LNCaP clone FGC (cell line): ENCODE measurements around the gene YES1.

Experiments used
- DNase-seq: peaks from one replicate; pipeline ENCODE4 v3.0.0-alpha.2; 2011; ENCODE audit warnings: low read depth
- H3K4me3 ChIP-seq: 2 replicates; pipeline ENCODE4 v1.5.1; 2011; ENCODE audit warnings: mild to moderate bottlenecking, low read depth, low read length, control low read depth
- CTCF ChIP-seq: IDR thresholded peaks from 2 replicates; pipeline ENCODE4 v1.5.1; 2012; ENCODE audit warnings: mild to moderate bottlenecking; ENCODE audit not compliant: control insufficient read depth, insufficient read depth; ENCODE audit errors: extremely low read depth

YES1 gene

GRCh38 chr18:673769-674168 is 138.3 kb downstream of the YES1 start:
- no peak for TF ChIP-seq CTCF
- H3K4me3 ChIP-seq: no peak overlapping the region
- DNase-seq: no peak

- no peak for TF ChIP-seq CTCF
- DNase-seq: no peak
- no peak overlapping the region for H3K4me3 ChIP-seq
These were observed 138.7 kb downstream of the YES1 start for GRCh38 chr18:673317-673716.
